Fibroblast of pulmonary artery (primary cell): ENCODE measurements around the gene C2CD4A.
A peak's percentile ranks its signal among the peaks of the same experiment; 100 is the strongest.

Experiments
- DNase-seq: peaks from one replicate; pipeline ENCODE4 v3.0.0-alpha.2; 2010; ENCODE audit warnings: low read depth
- H3K4me3 ChIP-seq: replicated peaks from 2 replicates; pipeline ENCODE4 v1.5.1; 2011; ENCODE audit warnings: low read depth, mild to moderate bottlenecking, control low read depth, low read length, moderate library complexity
- TF ChIP-seq, protein P1 (sequence below): IDR thresholded peaks from 2 replicates; pipeline ENCODE4 v1.5.1; 2011; ENCODE audit warnings: mild to moderate bottlenecking, control low read depth, low read length, inconsistent platforms; ENCODE audit errors: missing control alignments

The C2CD4A gene

DNA sequence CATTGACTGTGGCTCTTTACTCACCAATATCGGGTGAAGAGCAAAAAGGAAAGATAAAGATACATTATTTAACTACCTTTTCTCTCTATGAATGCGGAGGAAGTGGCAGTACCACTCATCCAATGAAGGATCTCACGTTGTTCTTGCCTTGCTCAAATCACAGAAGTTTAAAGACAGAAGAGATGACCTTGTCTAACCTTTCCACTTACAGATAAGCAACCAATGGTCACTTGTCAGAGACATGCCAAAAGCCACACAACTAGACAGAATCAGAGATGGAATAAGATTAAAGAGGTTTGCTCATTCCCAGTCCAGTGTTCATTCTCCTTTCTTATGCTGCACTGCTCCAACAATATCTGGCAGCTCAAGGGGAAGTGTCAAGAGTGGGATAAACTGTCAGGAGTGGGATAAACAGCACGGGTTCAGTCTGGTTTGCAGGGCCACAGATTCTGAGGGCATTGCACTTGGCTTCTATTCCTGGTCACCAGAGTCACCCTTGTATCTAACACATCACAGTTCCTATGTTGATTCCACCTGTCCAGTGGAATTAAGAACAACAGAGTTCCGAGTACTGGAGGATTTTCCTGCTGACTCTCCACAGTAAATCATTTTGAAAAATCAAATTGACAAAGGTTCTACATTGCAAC is 13.2 kb upstream of the C2CD4A start:
- no peak overlapping the region for H3K4me3 ChIP-seq
- no peak for DNase-seq
- TF ChIP-seq, protein P1, sequence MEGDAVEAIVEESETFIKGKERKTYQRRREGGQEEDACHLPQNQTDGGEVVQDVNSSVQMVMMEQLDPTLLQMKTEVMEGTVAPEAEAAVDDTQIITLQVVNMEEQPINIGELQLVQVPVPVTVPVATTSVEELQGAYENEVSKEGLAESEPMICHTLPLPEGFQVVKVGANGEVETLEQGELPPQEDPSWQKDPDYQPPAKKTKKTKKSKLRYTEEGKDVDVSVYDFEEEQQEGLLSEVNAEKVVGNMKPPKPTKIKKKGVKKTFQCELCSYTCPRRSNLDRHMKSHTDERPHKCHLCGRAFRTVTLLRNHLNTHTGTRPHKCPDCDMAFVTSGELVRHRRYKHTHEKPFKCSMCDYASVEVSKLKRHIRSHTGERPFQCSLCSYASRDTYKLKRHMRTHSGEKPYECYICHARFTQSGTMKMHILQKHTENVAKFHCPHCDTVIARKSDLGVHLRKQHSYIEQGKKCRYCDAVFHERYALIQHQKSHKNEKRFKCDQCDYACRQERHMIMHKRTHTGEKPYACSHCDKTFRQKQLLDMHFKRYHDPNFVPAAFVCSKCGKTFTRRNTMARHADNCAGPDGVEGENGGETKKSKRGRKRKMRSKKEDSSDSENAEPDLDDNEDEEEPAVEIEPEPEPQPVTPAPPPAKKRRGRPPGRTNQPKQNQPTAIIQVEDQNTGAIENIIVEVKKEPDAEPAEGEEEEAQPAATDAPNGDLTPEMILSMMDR, result no peak

GRCh38 chr15:62054979-62055378 is 11.8 kb upstream of the C2CD4A start:
- H3K4me3 ChIP-seq, result no peak overlapping the region
- TF ChIP-seq, protein P1, result no peak
- DNase-seq, result no peak

- no peak overlapping the region for H3K4me3 ChIP-seq
- no peak for DNase-seq
- TF ChIP-seq, protein P1, result no peak
These were observed 9.3 kb upstream of the C2CD4A start for GRCh38 chr15:62057341-62057980.

DNA sequence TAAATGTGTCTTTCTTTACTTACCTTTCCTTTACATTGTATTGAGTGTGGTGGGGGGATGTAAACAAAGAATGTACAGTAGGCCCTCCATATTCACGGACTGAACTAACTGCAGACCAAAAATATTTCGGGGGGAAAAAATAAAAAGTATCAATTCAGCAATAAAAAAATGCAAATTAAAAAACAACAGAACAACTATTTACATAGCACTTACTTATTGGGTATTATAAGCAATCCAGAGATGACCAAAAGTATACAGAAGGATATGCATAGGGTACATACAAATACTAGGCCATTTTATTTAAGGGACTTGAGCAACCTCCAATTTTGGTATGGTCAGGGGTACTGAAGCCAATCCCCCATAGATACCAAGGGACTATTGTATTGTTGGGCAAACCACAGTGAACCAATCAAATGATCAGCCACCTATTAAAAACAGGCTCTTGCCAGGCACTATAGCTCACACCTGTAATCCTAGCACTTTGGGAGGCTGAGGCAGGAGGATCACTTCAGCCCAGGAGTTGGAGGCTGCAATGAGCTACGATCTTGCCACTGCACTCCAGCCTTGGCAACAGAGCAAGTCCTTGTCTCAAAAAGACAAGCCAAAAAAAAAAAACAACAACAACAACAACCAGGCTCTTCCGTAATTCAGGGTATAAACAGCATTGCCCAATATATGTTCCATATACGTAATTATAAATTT is 8.3 kb upstream of the C2CD4A start:
- peak overlapping the region; percentile 86 for H3K4me3 ChIP-seq
- TF ChIP-seq, protein P1, result no peak
- no peak for DNase-seq

DNA sequence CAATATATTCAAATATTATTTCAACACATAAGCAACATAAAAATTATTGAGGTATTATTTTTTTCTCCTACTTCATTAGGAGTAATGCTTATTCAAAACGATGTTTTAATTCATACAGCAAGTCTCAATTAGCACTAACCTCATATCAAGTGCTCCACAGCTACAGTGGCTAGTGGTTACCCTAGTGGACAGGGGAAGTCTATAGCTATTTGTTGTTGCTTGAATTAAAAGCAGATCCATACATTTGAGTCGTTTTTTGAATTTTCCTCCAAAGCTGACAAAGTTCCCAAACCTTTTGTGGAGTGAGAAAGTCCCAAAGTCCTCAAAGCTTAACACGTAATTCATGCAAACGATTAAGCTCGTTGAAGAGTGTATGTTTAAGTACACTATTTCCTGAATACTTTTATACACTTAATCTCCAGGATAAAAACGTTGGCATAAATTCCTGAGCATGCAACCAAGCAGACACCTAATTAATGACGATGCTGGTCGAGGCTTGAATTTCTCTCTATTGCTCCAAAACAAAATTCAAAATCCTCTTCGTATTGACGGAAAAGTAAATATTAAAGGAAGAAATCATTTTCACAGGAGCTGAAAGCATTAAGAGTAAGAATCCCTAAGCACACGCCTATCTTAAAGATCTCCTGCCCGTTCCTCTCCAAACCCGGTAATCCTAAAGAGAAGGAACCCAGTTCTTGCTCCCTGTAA is 7.5 kb upstream of the C2CD4A start:
- TF ChIP-seq, protein P1, result peak; percentile 41
- DNase-seq, result peak; percentile 21
- peak overlapping the region; percentile 86 for H3K4me3 ChIP-seq

- peak overlapping the region; percentile 86 for H3K4me3 ChIP-seq
- DNase-seq, result peak; percentile 49
- TF ChIP-seq, protein P1, result no peak
These were observed 7.0 kb upstream of the C2CD4A start for GRCh38 chr15:62059816-62060112.
